D341Med (cell line): Measurements from ENCODE around the gene ATP7A.
"Not testable (repeated sequence)": the region's sequence is repeated elsewhere in the genome, so short reads cannot be mapped to it uniquely, and the experiment has no call there.

ENCODE experiments used
- DNase-seq: peaks from one replicate; pipeline ENCODE4 v3.0.0; 2012; ENCODE audit warnings: low spot score

Gene ATP7A

GRCh38 chrX:77910108-77910840 lies at the start of gene ATP7A:
Gene ATP7A, plus strand, starts transcription at chrX:77910693. Its CDS starts 60,949 bp downstream, at chrX:77971642.
- DNase-seq = peak; percentile 89

GRCh38 chrX:77875372-77875771 lies 35.1 kb upstream of the ATP7A start:
- no peak for DNase-seq

- DNase-seq = not testable (repeated sequence)
These were observed 29.1 kb upstream of the ATP7A start for GRCh38 chrX:77881418-77881817.

GRCh38 chrX:77892887-77893286 lies 17.6 kb upstream of the ATP7A start:
- no peak for DNase-seq

- no peak for DNase-seq
These were observed 16.8 kb upstream of the ATP7A start for GRCh38 chrX:77893713-77894112.

GRCh38 chrX:77894921-77895886 lies 15.3 kb upstream of the ATP7A start, which contains the start of gene MAGT1:
Gene MAGT1, minus strand, starts transcription at chrX:77895435. Its CDS starts 25 bp downstream, at chrX:77895410.
- DNase-seq = peak; percentile 84

- peak; percentile 43 for DNase-seq
These were observed 11.2 kb upstream of the ATP7A start, which contains the start of gene COX7B for GRCh38 chrX:77899081-77899828. Gene COX7B, plus strand, starts transcription at chrX:77899468. Its CDS starts 86 bp downstream, at chrX:77899554.

GRCh38 chrX:77900688-77901087 lies 9.8 kb upstream of the ATP7A start:
- DNase-seq = no peak

GRCh38 chrX:77901506-77901905 lies 9.0 kb upstream of the ATP7A start:
- DNase-seq = no peak

GRCh38 chrX:77917294-77917933 lies 6.9 kb downstream of the ATP7A start:
- DNase-seq = no peak

- DNase-seq = no peak
These were observed 8.1 kb downstream of the ATP7A start for GRCh38 chrX:77918568-77918967.

- DNase-seq = not testable (repeated sequence)
These were observed 8.9 kb downstream of the ATP7A start for GRCh38 chrX:77919370-77919769.

- DNase-seq = no peak
These were observed 12.3 kb downstream of the ATP7A start for GRCh38 chrX:77922787-77923186.

- no peak for DNase-seq
These were observed 13.9 kb downstream of the ATP7A start for GRCh38 chrX:77924320-77924859.

- no peak for DNase-seq
These were observed 15.3 kb downstream of the ATP7A start for GRCh38 chrX:77925764-77926163.

- DNase-seq = no peak
These were observed 20.1 kb downstream of the ATP7A start for GRCh38 chrX:77930581-77930980.

- DNase-seq = no peak
These were observed 25.4 kb downstream of the ATP7A start for GRCh38 chrX:77935886-77936285.

GRCh38 chrX:77936299-77936698 lies 25.8 kb downstream of the ATP7A start:
- no peak for DNase-seq

- no peak for DNase-seq
These were observed 26.8 kb downstream of the ATP7A start for GRCh38 chrX:77937291-77937690.

GRCh38 chrX:77938083-77938680 lies 27.7 kb downstream of the ATP7A start:
- no peak for DNase-seq

GRCh38 chrX:77945031-77945430 lies 34.5 kb downstream of the ATP7A start:
- DNase-seq = not testable (repeated sequence)
